HG02973 (cell line): ENCODE data around the gene NOL6.

ENCODE experiments used
- ATAC-seq: cut with Tn5 transposase; IDR thresholded peaks from one replicate; pipeline ENCODE4 v1.9.1; 2021; ENCODE audit warnings: moderate library complexity; ENCODE audit not compliant: unreplicated experiment

The NOL6 gene

GRCh38 chr9:33453286-33453860 is 20.4 kb downstream of the NOL6 start:
- ATAC-seq: no peak

- ATAC-seq: no peak
Observed at GRCh38 chr9:33452828-33453271, 20.9 kb downstream of the NOL6 start.

- no peak for ATAC-seq
Observed at GRCh38 chr9:33450621-33451146, 23.0 kb downstream of the NOL6 start.

- no peak for ATAC-seq
Observed at GRCh38 chr9:33449715-33450114, 24.0 kb downstream of the NOL6 start.

- no peak for ATAC-seq
Observed at GRCh38 chr9:33447799-33448553, 25.7 kb downstream of the NOL6 start.

GRCh38 chr9:33446946-33447798 is 26.6 kb downstream of the NOL6 start, which contains the start of gene AQP3:
Gene AQP3 (minus strand): TSS chr9:33447593. CDS start chr9:33447530, 63 bp downstream.
- peak; percentile 35 for ATAC-seq

- ATAC-seq: peak; percentile 82
Observed at GRCh38 chr9:33446240-33446945, 27.3 kb downstream of the NOL6 start.

GRCh38 chr9:33445389-33446239 is 28.1 kb downstream of the NOL6 start:
- no peak for ATAC-seq

GRCh38 chr9:33443464-33444154 is 30.1 kb downstream of the NOL6 start:
- no peak for ATAC-seq

- no peak for ATAC-seq
Observed at GRCh38 chr9:33443047-33443446, 30.7 kb downstream of the NOL6 start.

- ATAC-seq: no peak
Observed at GRCh38 chr9:33442125-33442524, 31.6 kb downstream of the NOL6 start.

GRCh38 chr9:33440609-33441008 is 33.1 kb downstream of the NOL6 start:
- ATAC-seq: no peak

GRCh38 chr9:33440204-33440603 is 33.5 kb downstream of the NOL6 start:
- no peak for ATAC-seq

- no peak for ATAC-seq
Observed at GRCh38 chr9:33439731-33440130, 34.0 kb downstream of the NOL6 start.

- no peak for ATAC-seq
Observed at GRCh38 chr9:33438926-33439680, 34.6 kb downstream of the NOL6 start.

GRCh38 chr9:33437898-33438297 is 35.8 kb downstream of the NOL6 start:
- ATAC-seq: no peak

- ATAC-seq: no peak
Observed at GRCh38 chr9:33437205-33437604, 36.5 kb downstream of the NOL6 start.

- ATAC-seq: no peak
Observed at GRCh38 chr9:33436445-33436844, 37.3 kb downstream of the NOL6 start.
